WTC11 (cell line): ENCODE measurements around the gene KCNT2.

Experiments used
- ATF2 ChIP-seq: sonication (generic); formaldehyde crosslinking; IDR thresholded peaks from 2 replicates; pipeline ENCODE4 v1.8.1; 2022; ENCODE audit warnings: low read depth, missing genetic modification reagents, borderline replicate concordance
- E2F5 ChIP-seq: sonication (generic); formaldehyde crosslinking; IDR thresholded peaks from 2 replicates; pipeline ENCODE4 v1.8.1; 2022; ENCODE audit warnings: mild to moderate bottlenecking, moderate library complexity, missing genetic modification reagents
- FOXJ3 ChIP-seq: sonication (generic); formaldehyde crosslinking; IDR thresholded peaks from 2 replicates; pipeline ENCODE4 v1.9.0; 2021; ENCODE audit warnings: missing genetic modification reagents, mild to moderate bottlenecking, borderline replicate concordance
- NR2C2 ChIP-seq: sonication (generic); formaldehyde crosslinking; IDR thresholded peaks from 2 replicates; pipeline ENCODE4 v1.8.0; 2022; ENCODE audit warnings: mild to moderate bottlenecking, missing genetic modification reagents
- TEAD1 ChIP-seq: sonication (generic); formaldehyde crosslinking; IDR thresholded peaks from 2 replicates; pipeline ENCODE4 v1.8.0; 2022; ENCODE audit warnings: mild to moderate bottlenecking, missing genetic modification reagents
- USF2 ChIP-seq: sonication (generic); formaldehyde crosslinking; IDR thresholded peaks from 2 replicates; pipeline ENCODE4 v1.8.1; 2023; ENCODE audit warnings: mild to moderate bottlenecking, missing genetic modification reagents, moderate library complexity
- TF ChIP-seq, protein P1 (sequence below): fragments of 200-600 bp; IDR thresholded peaks from 2 replicates; pipeline ENCODE4 v1.8.0; 2022; ENCODE audit warnings: antibody characterized with exemption
- TF ChIP-seq, protein P2 (sequence below): sonication (generic); formaldehyde crosslinking; IDR thresholded peaks from 2 replicates; pipeline ENCODE4 v1.8.0; 2022; ENCODE audit warnings: mild to moderate bottlenecking, missing genetic modification reagents

DNA sequence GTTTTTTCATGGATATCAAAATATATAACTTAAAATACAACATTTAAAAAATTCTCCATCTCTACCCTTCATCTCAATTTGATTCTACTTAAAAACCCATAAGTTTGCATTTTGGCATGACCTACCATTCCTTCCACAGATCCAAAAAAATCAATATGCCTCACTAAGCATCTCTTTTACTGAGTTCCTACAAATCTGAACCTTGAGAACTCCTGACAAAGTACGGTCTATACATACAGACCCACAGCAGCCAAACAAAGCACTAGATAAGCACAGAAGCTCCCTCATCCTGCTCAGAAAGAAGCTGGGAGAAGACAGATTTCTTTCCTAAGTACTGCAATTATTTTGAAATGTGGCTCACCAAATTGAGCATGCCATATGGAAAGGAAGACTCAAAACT, 167.5 kb downstream of the KCNT2 start:
- no peak for TF ChIP-seq USF2 (CRISPR knock-in tag)
- TF ChIP-seq NR2C2, result no peak
- TF ChIP-seq E2F5 (CRISPR knock-in tag), result no peak
- TF ChIP-seq, protein P1, sequence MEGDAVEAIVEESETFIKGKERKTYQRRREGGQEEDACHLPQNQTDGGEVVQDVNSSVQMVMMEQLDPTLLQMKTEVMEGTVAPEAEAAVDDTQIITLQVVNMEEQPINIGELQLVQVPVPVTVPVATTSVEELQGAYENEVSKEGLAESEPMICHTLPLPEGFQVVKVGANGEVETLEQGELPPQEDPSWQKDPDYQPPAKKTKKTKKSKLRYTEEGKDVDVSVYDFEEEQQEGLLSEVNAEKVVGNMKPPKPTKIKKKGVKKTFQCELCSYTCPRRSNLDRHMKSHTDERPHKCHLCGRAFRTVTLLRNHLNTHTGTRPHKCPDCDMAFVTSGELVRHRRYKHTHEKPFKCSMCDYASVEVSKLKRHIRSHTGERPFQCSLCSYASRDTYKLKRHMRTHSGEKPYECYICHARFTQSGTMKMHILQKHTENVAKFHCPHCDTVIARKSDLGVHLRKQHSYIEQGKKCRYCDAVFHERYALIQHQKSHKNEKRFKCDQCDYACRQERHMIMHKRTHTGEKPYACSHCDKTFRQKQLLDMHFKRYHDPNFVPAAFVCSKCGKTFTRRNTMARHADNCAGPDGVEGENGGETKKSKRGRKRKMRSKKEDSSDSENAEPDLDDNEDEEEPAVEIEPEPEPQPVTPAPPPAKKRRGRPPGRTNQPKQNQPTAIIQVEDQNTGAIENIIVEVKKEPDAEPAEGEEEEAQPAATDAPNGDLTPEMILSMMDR, result no peak
- TF ChIP-seq FOXJ3, result no peak
- TF ChIP-seq, protein P2, sequence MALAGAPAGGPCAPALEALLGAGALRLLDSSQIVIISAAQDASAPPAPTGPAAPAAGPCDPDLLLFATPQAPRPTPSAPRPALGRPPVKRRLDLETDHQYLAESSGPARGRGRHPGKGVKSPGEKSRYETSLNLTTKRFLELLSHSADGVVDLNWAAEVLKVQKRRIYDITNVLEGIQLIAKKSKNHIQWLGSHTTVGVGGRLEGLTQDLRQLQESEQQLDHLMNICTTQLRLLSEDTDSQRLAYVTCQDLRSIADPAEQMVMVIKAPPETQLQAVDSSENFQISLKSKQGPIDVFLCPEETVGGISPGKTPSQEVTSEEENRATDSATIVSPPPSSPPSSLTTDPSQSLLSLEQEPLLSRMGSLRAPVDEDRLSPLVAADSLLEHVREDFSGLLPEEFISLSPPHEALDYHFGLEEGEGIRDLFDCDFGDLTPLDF (CRISPR knock-in tag), result no peak
- no peak for TF ChIP-seq ATF2 (CRISPR knock-in tag)
- no peak for TF ChIP-seq TEAD1 (CRISPR knock-in tag)
